ENCODE results near the gene ISYNA1.
A peak's percentile ranks its signal among the peaks of the same experiment; 100 is the strongest.

DNA sequence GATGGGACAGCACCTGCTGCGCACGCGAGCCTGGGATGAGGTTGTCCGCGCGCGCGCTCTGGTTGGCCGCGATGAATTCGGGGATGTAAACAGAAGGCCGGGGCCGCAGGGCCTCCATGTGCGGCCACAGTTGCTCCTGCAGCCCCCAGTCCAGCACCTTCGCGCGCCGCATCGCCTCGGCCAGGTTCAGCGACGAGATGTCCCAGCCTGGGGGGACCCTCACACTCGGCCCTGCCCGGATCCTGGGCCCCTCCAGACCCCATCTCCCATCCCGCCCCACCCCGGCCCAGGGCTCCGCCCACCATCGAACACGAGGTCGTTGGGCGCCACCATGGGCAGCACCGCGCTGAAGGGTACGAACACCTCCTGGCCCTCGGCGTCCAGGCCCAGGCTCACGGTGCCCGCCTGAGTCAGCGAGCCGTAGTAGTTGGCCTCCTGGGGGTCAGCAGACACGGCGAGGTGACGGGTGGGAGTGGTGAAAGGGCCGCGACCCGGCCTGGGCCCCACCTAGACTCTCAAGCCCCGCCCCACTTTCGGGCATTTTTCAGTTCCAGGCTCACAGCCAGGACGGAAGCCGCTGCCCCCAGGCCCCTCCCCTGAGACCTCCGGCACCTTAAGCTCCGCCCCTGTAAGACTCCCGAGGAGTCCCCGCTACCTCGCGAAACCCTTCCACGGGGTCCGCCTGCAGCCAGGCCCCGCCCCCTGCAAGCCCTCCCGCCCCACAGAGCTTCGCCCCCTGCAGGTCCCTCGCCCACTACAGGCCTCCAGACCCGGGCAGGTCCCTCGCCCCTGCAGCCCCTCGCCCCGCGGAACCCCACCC lies 1.1 kb downstream of the ISYNA1 start:
- TF ChIP-seq POLR2A (IDR thresholded peaks at IDR 0.05; ENCODE audit: low read depth, low read length), result peak; percentile 50; the same call in 1 of the 2 replicates
- no peak for TF ChIP-seq EED (IDR thresholded peaks at IDR 0.05; ENCODE audit: low read depth)
- TF ChIP-seq ZBTB33 (IDR thresholded peaks at IDR 0.05), result no peak
- TF ChIP-seq POLR2AphosphoS5 (IDR thresholded peaks at IDR 0.05; ENCODE audit: low read length), result no peak
- no peak for TF ChIP-seq PRDM15 (CRISPR knock-in tag; IDR thresholded peaks at IDR 0.05)
- no peak for TF ChIP-seq TCF7 (IDR thresholded peaks at IDR 0.05; ENCODE audit: borderline replicate concordance)
